Fibroblast of skin of right biceps (primary cell): ENCODE data around the gene ANKS4B.
"Not testable (repeated sequence)": the region's sequence is repeated elsewhere in the genome, so short reads cannot be mapped to it uniquely, and the experiment has no call there.

ENCODE experiments used
- DNase-seq: peaks from one replicate; pipeline ENCODE4 v3.0.0-alpha.2; 2013

The ANKS4B gene

DNA sequence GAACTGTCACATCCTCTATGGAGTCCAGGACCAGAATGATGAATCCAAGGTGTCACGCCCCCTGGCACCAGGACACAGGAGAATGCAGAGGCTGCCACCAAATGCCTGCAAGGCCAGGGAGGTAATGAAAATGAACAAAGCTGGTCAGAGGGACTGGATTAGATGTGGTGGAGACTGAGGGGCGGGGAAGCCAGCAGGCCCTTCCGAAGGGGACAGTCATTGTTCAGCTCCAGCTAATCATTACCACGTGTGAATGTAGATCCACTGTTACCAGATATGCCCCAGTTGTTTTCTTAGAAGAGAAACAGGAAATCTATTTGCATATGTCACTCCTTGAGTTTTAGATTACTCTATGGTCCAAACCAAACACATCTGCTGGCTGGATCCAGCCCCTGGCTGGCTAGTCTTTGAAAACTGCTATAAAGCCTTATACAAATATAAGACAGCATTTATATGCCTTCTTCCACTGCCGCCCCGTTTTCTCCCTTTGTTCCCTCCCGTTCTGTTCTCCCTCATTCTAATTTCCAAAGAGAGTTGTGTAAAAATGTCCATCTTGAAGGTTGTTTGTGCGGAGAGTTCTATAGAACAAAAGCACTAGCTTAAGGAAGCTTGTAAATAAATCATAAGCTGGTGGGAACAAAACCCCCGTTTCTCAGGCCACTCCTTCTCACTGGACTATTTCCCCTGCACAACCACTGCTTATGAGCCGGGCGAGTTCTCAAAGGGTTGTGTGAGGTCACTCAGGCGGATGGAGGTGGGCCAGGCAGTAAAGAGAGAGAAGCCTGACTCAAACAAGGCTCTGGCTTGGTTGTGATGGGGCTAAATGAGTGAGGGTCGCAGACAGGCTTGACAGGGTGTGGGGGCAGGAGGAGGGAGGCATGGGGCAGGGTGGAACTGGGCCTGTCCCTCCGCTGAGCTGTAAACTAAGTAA, 30.4 kb downstream of the ANKS4B start:
- DNase-seq: peak; percentile 63

DNA sequence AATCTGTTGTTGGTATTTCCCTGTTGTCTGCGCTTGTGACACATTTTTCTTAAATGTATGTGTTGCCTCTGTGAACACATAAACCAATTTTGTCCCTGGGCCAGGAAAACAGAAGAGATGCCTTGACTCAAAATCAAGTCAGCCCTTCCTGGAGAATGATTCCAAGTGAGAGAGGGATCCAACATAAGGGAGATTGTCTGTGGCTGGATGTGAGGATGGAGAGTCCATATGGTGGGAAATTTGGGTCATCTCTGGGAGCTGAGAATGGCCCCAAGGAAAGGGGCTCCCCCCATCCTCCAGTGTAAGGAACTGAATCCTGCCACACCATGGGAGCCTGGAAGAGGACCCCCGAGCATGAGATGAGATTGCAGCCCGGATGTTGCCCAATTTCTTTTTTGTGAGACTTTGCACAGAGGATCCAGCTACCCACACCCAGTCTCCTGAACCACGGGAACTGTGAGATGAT, 31.1 kb downstream of the ANKS4B start:
- no peak for DNase-seq

DNA sequence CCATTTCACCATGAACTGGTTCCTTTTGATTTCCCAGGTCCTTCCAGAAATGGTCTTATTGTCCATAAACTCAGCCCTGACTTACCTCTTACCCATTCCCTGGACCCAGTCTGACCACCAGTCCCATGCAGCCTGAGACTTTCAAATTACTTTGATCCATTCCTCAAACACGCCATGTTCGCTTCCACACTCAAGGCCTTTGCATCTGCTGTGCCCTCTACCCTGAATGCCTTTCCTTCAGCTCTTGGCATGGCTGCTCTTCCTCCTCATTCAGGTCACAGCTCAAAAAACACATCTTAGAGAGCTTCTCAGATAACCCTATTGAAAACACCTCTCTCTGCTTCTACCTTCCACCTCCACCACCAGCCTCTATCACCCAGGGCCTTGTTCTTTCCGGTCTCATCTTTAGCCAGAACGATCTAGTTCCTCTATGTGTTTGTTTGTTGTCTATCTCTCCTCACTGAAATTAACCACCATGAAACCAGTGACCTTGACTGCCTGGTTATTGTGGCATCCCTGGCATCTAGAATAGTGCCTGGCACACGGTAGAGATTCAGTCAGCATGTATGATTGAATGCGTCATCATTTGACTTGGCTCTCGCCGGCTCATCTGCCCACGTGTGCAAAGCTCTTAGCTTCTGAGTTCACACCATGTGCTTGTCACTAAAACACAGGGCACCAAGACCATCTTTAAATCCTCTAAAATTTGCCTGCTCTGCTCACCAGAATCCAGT, 31.8 kb downstream of the ANKS4B start:
- no peak for DNase-seq

DNA sequence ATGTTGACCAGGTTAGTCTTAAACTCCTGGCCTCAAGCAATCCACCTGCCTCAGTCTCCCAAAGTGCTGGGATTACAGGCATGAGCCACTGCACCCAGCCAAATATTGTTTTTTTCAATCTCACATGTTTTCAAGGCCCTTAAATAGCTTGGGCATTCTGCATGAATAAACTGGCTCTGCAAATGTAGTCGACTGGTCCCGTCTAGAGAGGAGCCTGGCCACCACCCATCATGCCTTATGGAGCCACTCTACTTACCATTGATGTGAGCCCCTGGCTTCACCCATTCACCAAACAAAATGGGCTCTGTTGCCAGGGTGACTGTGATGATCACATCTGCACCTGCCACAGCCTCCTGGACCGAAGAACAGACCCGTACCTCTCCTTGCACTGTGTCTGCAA, 33.8 kb downstream of the ANKS4B start:
- DNase-seq: no peak

- no peak for DNase-seq
Measured at GRCh38 chr16:21268236-21268635, 34.7 kb downstream of the ANKS4B start.

DNA sequence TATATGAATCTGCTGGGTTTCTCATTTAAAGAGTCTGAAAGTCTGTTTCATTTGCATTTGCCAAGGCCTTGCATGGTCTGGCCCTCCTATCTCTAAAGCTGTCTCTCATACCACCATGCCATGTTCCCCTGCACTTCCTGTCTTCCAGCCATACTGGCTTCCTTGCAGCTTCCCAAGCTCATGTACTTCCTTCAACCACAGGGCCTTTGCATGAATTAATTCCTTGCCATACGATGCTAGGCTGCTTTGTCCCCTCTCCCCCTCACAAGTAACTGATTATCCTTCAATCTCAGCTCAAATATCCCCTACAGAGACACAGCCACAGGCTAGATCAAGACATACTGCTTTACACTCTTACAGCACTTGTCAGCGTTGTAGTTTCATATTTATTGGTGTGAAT, 38.8 kb downstream of the ANKS4B start:
- no peak for DNase-seq

GRCh38 chr16:21272763-21273162, 39.3 kb downstream of the ANKS4B start:
- not testable (repeated sequence) for DNase-seq

DNA sequence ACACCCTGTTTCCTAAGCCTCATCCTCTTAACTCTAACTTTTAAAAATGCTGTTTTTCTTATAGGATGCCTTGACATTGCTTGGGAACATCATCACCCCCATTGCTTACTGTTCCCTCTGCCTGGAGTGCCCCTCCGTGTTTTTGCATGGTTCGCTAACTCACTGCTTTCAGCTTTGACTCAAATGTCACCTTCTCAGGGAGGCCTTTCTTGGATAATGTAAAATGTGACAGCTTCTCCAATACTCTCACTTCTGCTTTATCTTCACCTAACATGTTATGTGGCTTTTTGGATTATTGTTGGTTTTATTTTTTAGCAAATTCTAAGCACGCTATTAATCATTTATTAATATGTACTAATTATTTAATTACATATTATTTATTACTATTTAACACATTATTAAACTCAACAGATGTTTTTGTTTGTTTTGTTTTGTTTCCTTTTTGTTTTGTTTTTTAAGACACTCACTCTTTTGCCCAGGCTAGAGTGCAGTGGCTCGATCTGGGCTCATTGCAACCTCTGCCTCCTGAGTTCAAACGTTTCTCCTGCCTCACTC, 40.8 kb downstream of the ANKS4B start:
- no peak for DNase-seq

DNA sequence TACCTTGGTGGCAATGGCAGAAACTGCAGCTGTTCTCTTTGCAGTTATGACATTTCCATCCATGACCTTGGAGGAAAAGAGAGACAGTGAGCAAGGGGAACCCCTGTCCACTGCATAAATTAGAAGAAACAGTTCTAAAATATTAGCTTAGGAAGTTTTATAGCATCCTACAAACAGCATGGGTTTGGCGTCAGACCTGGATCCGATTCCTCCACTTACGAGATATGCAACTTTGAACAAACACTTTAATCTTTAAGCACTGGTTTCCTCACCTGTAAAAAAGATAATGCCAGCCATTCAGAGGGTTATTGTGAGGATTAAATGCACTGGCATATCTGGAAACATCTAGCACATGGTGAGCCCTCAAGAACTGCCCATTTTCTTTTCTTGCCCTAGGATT, 42.0 kb downstream of the ANKS4B start:
- no peak for DNase-seq

DNA sequence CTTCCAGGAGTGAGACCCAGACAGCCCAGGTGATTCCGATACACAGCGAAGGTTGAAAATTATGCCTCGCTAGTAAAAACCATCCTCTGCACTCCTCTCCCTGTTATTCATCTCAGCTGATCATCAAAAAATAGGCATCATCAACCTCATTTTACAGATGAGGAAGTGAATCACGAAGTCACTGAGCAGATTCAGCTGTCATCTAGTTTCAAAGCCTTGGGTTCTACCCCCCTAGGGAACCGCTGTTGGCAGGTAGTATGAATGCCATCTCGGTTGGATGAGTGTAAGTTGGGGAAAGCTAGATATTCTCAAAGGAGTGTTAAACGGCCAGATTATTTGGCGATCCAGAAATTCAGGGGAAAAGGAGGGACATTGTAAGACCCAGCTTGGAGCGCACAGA, 42.6 kb downstream of the ANKS4B start:
- DNase-seq: no peak

GRCh38 chr16:21277045-21277926, 43.8 kb downstream of the ANKS4B start:
- no peak for DNase-seq

- DNase-seq: peak; percentile 14
Measured at GRCh38 chr16:21277927-21278706, 44.6 kb downstream of the ANKS4B start, which contains the start of gene CRYM. Gene CRYM, minus strand, starts transcription at chr16:21278290. Its CDS starts 39 bp downstream, at chr16:21278251.

DNA sequence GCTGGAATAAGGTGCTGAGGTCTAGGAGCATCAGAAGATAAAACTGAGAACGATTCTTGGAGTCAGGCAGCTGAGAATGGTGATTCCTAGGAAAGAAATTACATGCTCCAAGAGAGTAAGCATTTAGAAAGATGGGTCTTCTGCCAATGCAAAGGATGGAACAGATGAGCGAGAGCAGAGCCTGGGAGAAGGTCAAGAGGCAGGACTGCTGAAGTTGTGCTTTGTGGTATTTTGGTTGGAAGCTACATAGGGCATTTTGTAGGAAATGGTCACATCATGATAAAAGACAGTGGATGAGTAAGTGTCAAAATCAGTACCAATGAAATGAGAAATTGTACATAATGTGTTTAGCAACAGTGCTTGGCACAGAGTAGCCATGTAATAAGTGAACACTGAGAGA, 46.0 kb downstream of the ANKS4B start:
- DNase-seq: no peak

GRCh38 chr16:21281698-21282389, 48.3 kb downstream of the ANKS4B start:
- DNase-seq: no peak

DNA sequence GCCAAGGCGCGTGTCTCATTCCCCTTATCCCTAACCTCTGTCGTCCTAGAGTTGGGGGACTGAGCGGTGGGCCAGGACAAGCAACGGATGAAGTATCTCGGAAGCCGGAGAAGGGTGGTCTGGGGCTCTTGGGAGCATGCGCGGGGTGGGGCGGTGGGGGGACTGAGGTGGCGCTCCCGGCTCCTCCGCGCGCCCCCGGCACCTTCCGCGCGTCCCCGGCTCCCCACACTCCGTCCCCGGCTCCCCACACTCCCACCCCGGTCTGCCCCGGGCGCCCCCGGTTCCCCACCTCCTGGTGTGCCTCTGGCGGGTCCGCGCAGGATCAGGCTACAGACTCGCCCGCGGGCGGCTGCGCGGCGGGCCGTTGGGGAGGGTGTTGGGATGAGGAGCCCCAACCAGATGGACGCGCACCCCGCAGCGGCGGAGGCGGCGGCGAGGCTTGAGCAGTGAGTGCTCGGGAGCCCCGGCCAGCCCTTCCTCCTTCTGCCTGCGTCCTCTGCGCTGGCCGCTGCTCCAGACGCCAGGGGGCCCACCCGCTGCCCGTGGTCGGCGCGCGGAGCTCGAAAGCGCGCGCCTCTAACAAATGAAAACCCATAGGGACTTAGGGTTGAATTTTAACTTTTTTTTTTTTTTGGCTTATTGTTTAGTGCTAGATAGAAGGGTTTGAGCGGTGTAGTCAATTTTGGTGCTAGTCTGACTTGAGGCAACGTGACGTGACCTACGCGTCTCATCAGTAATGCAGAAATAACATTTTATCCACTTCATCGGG, 50.2 kb downstream of the ANKS4B start:
- DNase-seq: peak; percentile 45

- DNase-seq: no peak
Measured at GRCh38 chr16:21284414-21284813, 50.9 kb downstream of the ANKS4B start.

- no peak for DNase-seq
Measured at GRCh38 chr16:21285314-21285713, 51.8 kb downstream of the ANKS4B start.

DNA sequence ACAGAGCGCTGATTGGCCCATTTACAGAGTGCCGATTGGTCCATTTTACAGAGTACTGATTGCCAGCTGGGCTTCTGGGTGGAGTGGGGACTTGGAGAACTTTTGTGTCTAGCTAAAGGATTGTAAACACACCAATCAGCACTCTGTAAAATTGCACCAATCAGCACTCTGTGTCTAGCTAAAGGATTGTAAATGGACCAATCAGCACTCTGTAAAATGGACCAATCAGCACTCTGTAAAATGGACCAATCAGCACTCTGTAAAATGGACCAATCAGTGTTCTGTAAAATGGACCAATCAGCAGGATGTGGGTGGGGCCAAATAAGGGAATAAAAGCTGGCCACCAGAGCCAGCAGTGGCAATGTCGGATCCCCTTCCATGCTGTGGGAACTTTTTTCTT, 56.3 kb downstream of the ANKS4B start:
- DNase-seq: not testable (repeated sequence)

GRCh38 chr16:21300309-21301167, 67.0 kb downstream of the ANKS4B start:
- DNase-seq: peak; percentile 100
